ENCODE data around the gene CFAP46. TPM values are rescaled to one million over a fixed set of nuclear protein-coding genes. Genes with fewer than 3 reads are reported as not detected.

CFAP46 gene
- total and polyA plus RNA-seq, 2 experiments from 2014 or later: 0.20 to 0.22 TPM

GRCh38 chr10:132989476-132990415 is 47.4 kb upstream of the CFAP46 start:
- H3K27me3 ChIP-seq (replicated peaks; ENCODE audit: insufficient read depth): no peaks in the 10 kb centered on the region
- WGBS, 2 experiments (ENCODE audit: low coverage in 1 of 2, low lambda C conversion rate in 2 of 2, missing lambda C conversion rate in 2 of 2): 93% methylated on average over 46 of the region's 46 CpGs
- H3K79me2 ChIP-seq (ENCODE audit: insufficient read depth): no peaks in the 10 kb centered on the region
- no peak overlapping the region for H3K9ac ChIP-seq
- H4K20me1 ChIP-seq (ENCODE audit: insufficient read depth): no peaks in the 10 kb centered on the region
- in situ Hi-C loops (cut with MboI): no loop called here
- no peaks in the 10 kb centered on the region for H3K9me2 ChIP-seq (ENCODE audit: insufficient read depth)
- no peak overlapping the region for H3K4me2 ChIP-seq (ENCODE audit: unreplicated experiment)
- no peaks in the 10 kb centered on the region for H3K9me3 ChIP-seq (ENCODE audit: low read depth)
- TF ChIP-seq EZH2phosphoT487 (IDR thresholded peaks at IDR 0.05; ENCODE audit: insufficient read depth, low read depth): no peak
- TF ChIP-seq EZH2 (IDR thresholded peaks at IDR 0.05; ENCODE audit: insufficient read depth, poor library complexity, severe bottlenecking): no peak
- no peaks in the 10 kb centered on the region; the same call in 1 of the 2 replicates for H3K4me1 ChIP-seq (ENCODE audit: insufficient read depth)
- peaks cover 4% of the 10 kb centered on the region for H3F3A ChIP-seq (ENCODE audit: insufficient read depth)
- H2AFZ ChIP-seq: no peak overlapping the region
- H3K4me3 ChIP-seq: no peak overlapping the region
- no peaks in the 10 kb centered on the region for H3K36me3 ChIP-seq (ENCODE audit: low read depth)
- no peak for DNase-seq
- H3K27ac ChIP-seq: no peak overlapping the region

- Histone ChIP-seq H3K27ac (no peak overlapping the region), H3K36me3 (ENCODE audit: low read depth) (no peaks in the 10 kb centered on the region), H4K20me1 (ENCODE audit: insufficient read depth) (no peaks in the 10 kb centered on the region), H3F3A (ENCODE audit: insufficient read depth) (peaks cover 4% of the 10 kb centered on the region), H3K4me1 (ENCODE audit: insufficient read depth) (no peaks in the 10 kb centered on the region; the same call in 1 of the 2 replicates), H3K79me2 (ENCODE audit: insufficient read depth) (no peaks in the 10 kb centered on the region), H2AFZ (no peak overlapping the region), H3K9me2 (ENCODE audit: insufficient read depth) (no peaks in the 10 kb centered on the region), H3K9me3 (ENCODE audit: low read depth) (no peaks in the 10 kb centered on the region), H3K4me3 (no peak overlapping the region), H3K27me3 (replicated peaks; ENCODE audit: insufficient read depth) (no peaks in the 10 kb centered on the region), H3K9ac (no peak overlapping the region), H3K4me2 (ENCODE audit: unreplicated experiment) (no peak overlapping the region)
- WGBS, 2 experiments (ENCODE audit: low coverage in 1 of 2, low lambda C conversion rate in 2 of 2, missing lambda C conversion rate in 2 of 2): 78 to 94% methylated on average over 5 to 8 of the region's 8 CpGs
- no peak for DNase-seq
- TF ChIP-seq EZH2 (IDR thresholded peaks at IDR 0.05; ENCODE audit: insufficient read depth, poor library complexity, severe bottlenecking) (no peak), EZH2phosphoT487 (IDR thresholded peaks at IDR 0.05; ENCODE audit: insufficient read depth, low read depth) (no peak)
- in situ Hi-C loops (cut with MboI): no loop called here
These were observed 46.6 kb upstream of the CFAP46 start for GRCh38 chr10:132988988-132989387.

- no peaks in the 10 kb centered on the region; the same call in 1 of the 2 replicates for H3K4me1 ChIP-seq (ENCODE audit: insufficient read depth)
- no peaks in the 10 kb centered on the region for H3K9me3 ChIP-seq (ENCODE audit: low read depth)
- no peaks in the 10 kb centered on the region for H4K20me1 ChIP-seq (ENCODE audit: insufficient read depth)
- 3 to 4% methylated on average over 28 to 29 of the region's 29 CpGs for WGBS, 2 experiments (ENCODE audit: low coverage in 1 of 2, low lambda C conversion rate in 2 of 2, missing lambda C conversion rate in 2 of 2)
- H3K27me3 ChIP-seq (replicated peaks; ENCODE audit: insufficient read depth): no peaks in the 10 kb centered on the region
- in situ Hi-C loops (cut with MboI): no loop called here
- H3K4me3 ChIP-seq: peak overlapping the region; percentile 69
- H3F3A ChIP-seq (ENCODE audit: insufficient read depth): peaks cover 4% of the 10 kb centered on the region
- peak; percentile 96 for DNase-seq
- H2AFZ ChIP-seq: peak overlapping the region; percentile 91
- no peaks in the 10 kb centered on the region for H3K9me2 ChIP-seq (ENCODE audit: insufficient read depth)
- peak overlapping the region; percentile 77 for H3K27ac ChIP-seq
- no peaks in the 10 kb centered on the region for H3K36me3 ChIP-seq (ENCODE audit: low read depth)
- peak overlapping the region; percentile 63 for H3K9ac ChIP-seq
- no peak for TF ChIP-seq EZH2 (IDR thresholded peaks at IDR 0.05; ENCODE audit: insufficient read depth, poor library complexity, severe bottlenecking)
- no peak for TF ChIP-seq EZH2phosphoT487 (IDR thresholded peaks at IDR 0.05; ENCODE audit: insufficient read depth, low read depth)
- H3K4me2 ChIP-seq (ENCODE audit: unreplicated experiment): peak overlapping the region; percentile 77
- no peaks in the 10 kb centered on the region for H3K79me2 ChIP-seq (ENCODE audit: insufficient read depth)
These were observed 45.6 kb upstream of the CFAP46 start for GRCh38 chr10:132987671-132988571.

GRCh38 chr10:132986978-132987377 is 44.6 kb upstream of the CFAP46 start:
- H3K36me3 ChIP-seq (ENCODE audit: low read depth): no peaks in the 10 kb centered on the region
- no peaks in the 10 kb centered on the region for H3K9me2 ChIP-seq (ENCODE audit: insufficient read depth)
- TF ChIP-seq EZH2phosphoT487 (IDR thresholded peaks at IDR 0.05; ENCODE audit: insufficient read depth, low read depth): no peak
- peaks cover 4% of the 10 kb centered on the region for H3F3A ChIP-seq (ENCODE audit: insufficient read depth)
- in situ Hi-C loops (cut with MboI): no loop called here
- H3K79me2 ChIP-seq (ENCODE audit: insufficient read depth): no peaks in the 10 kb centered on the region
- peak overlapping the region; percentile 91 for H2AFZ ChIP-seq
- no peak overlapping the region; the same call in 1 of the 2 replicates for H3K27ac ChIP-seq
- H3K4me3 ChIP-seq: no peak overlapping the region
- no peak for DNase-seq
- H3K27me3 ChIP-seq (replicated peaks; ENCODE audit: insufficient read depth): no peaks in the 10 kb centered on the region
- no peak overlapping the region for H3K9ac ChIP-seq
- no peak overlapping the region for H3K4me2 ChIP-seq (ENCODE audit: unreplicated experiment)
- no peaks in the 10 kb centered on the region for H3K9me3 ChIP-seq (ENCODE audit: low read depth)
- H3K4me1 ChIP-seq (ENCODE audit: insufficient read depth): no peaks in the 10 kb centered on the region; the same call in 1 of the 2 replicates
- no peaks in the 10 kb centered on the region for H4K20me1 ChIP-seq (ENCODE audit: insufficient read depth)
- 56 to 58% methylated on average over 14 of the region's 14 CpGs for whole genome bisulfite sequencing, 2 experiments (ENCODE audit: low coverage in 1 of 2, low lambda C conversion rate in 2 of 2, missing lambda C conversion rate in 2 of 2)

Measured in GM23248 (cell line).